GM23338 (cell line): ENCODE results near the gene CFAP53.

ENCODE experiments used
- CREB1 ChIP-seq: fragments of 250-450 bp; sonication (Bioruptor Pico); IDR thresholded peaks from 2 replicates; pipeline ENCODE4 v1.5.0; 2020; ENCODE audit warnings: low read depth, mild to moderate bottlenecking, moderate library complexity
- EZH2 ChIP-seq: fragments of 200-600 bp; sonication (generic); IDR thresholded peaks from one replicate; pipeline ENCODE4 v1.8.0; 2017; ENCODE audit warnings: antibody characterized with exemption, mild to moderate bottlenecking, low read depth; ENCODE audit not compliant: unreplicated experiment
- EZH2phosphoT487 ChIP-seq: fragments of 200-600 bp; sonication (generic); IDR thresholded peaks from one replicate; pipeline ENCODE4 v1.8.1; 2018; ENCODE audit warnings: antibody characterized with exemption; ENCODE audit not compliant: unreplicated experiment
- JUNB ChIP-seq: IDR thresholded peaks from one replicate; pipeline ENCODE4 v1.6.1; 2016; ENCODE audit warnings: antibody characterized with exemption; ENCODE audit not compliant: unreplicated experiment
- NANOG ChIP-seq: IDR thresholded peaks from 2 replicates; pipeline ENCODE4 v1.6.1; 2016; ENCODE audit warnings: antibody characterized with exemption, borderline replicate concordance
- POLR2AphosphoS5 ChIP-seq: IDR thresholded peaks from 2 replicates; pipeline ENCODE4 v1.6.1; 2016; ENCODE audit warnings: antibody characterized with exemption, low read depth
- STAT1 ChIP-seq: IDR thresholded peaks from one replicate; pipeline ENCODE4 v1.6.1; 2016; ENCODE audit warnings: antibody characterized with exemption; ENCODE audit not compliant: unreplicated experiment
- ZNF114 ChIP-seq: fragments of 250-450 bp; sonication (Bioruptor Pico); IDR thresholded peaks from 2 replicates; pipeline ENCODE4 v1.5.0; 2020; ENCODE audit warnings: mild to moderate bottlenecking, moderate library complexity
- ZNF331 ChIP-seq: fragments of 250-450 bp; sonication (Bioruptor Pico); IDR thresholded peaks from 2 replicates; pipeline ENCODE4 v1.5.0; 2020; ENCODE audit warnings: low read depth, mild to moderate bottlenecking, moderate library complexity
- TF ChIP-seq, protein P1 (sequence below), 2 experiments: fragments of 200-600 bp in 1 of 2; sonication (generic) in 1 of 2; conservative IDR thresholded peaks; 2 replicates each; pipeline versions ENCODE4 v1.5.1 to v1.6.1; 2016 to 2017; ENCODE audit warnings: antibody characterized with exemption in 2 of 2, low read depth in 2 of 2, mild to moderate bottlenecking in 2 of 2, moderate library complexity in 1 of 2
- TF ChIP-seq, protein P2 (sequence below): IDR thresholded peaks from one replicate; pipeline ENCODE4 v1.6.1; 2018; ENCODE audit warnings: antibody characterized with exemption; ENCODE audit not compliant: unreplicated experiment
- TF ChIP-seq, protein P3 (sequence below): fragments of 250-450 bp; sonication (Bioruptor Pico); IDR thresholded peaks from 2 replicates; pipeline ENCODE4 v1.5.0; 2020; ENCODE audit warnings: mild to moderate bottlenecking, moderate library complexity
- TF ChIP-seq, protein P4 (sequence below): IDR thresholded peaks from 2 replicates; pipeline ENCODE4 v1.6.1; 2016; ENCODE audit warnings: antibody characterized with exemption

DNA sequence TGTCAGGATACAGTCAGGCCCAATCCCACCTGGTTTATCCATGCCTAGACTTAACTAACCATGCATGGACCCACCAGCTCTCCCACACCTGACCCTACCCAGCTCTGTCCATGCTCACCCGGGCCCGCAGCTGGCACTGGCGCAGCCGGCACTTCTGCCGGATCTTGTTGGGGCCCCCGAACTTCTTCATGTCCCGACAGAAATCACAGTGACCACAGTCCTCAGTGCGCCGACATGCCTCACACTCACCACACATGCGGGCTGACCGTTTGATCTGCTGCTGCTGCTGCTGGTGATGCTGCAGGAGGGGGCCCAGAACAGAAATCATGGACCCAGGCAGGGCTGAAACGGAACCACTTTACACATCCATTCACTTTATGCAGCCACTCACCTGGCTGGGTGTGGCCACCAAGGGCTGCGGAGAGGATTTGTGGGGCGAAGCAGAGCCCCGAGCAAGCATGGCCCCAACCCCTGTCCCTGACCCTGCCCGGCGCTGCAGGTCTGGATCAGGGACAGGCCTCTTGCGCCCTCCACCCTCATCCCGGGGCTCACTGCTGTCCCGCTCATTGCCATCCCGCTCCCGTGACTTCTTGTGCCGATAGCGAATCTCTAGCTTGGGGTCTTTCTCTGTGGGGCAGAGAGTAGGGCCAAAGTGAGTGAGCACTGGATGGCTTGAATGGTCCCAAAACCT, 19.5 kb upstream of the CFAP53 start:
- TF ChIP-seq, protein P1, sequence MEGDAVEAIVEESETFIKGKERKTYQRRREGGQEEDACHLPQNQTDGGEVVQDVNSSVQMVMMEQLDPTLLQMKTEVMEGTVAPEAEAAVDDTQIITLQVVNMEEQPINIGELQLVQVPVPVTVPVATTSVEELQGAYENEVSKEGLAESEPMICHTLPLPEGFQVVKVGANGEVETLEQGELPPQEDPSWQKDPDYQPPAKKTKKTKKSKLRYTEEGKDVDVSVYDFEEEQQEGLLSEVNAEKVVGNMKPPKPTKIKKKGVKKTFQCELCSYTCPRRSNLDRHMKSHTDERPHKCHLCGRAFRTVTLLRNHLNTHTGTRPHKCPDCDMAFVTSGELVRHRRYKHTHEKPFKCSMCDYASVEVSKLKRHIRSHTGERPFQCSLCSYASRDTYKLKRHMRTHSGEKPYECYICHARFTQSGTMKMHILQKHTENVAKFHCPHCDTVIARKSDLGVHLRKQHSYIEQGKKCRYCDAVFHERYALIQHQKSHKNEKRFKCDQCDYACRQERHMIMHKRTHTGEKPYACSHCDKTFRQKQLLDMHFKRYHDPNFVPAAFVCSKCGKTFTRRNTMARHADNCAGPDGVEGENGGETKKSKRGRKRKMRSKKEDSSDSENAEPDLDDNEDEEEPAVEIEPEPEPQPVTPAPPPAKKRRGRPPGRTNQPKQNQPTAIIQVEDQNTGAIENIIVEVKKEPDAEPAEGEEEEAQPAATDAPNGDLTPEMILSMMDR (conservative IDR thresholded peaks at IDR 0.05; ENCODE audit: low read depth in 2 of 2) = no peak
- TF ChIP-seq EZH2 (no peak), EZH2phosphoT487 (no peak), POLR2AphosphoS5 (no peak), CREB1 (CRISPR knock-in tag) (no peak), JUNB (no peak), STAT1 (no peak), ZNF331 (CRISPR knock-in tag) (no peak), ZNF114 (CRISPR knock-in tag) (no peak), NANOG (no peak)
- TF ChIP-seq, protein P2, sequence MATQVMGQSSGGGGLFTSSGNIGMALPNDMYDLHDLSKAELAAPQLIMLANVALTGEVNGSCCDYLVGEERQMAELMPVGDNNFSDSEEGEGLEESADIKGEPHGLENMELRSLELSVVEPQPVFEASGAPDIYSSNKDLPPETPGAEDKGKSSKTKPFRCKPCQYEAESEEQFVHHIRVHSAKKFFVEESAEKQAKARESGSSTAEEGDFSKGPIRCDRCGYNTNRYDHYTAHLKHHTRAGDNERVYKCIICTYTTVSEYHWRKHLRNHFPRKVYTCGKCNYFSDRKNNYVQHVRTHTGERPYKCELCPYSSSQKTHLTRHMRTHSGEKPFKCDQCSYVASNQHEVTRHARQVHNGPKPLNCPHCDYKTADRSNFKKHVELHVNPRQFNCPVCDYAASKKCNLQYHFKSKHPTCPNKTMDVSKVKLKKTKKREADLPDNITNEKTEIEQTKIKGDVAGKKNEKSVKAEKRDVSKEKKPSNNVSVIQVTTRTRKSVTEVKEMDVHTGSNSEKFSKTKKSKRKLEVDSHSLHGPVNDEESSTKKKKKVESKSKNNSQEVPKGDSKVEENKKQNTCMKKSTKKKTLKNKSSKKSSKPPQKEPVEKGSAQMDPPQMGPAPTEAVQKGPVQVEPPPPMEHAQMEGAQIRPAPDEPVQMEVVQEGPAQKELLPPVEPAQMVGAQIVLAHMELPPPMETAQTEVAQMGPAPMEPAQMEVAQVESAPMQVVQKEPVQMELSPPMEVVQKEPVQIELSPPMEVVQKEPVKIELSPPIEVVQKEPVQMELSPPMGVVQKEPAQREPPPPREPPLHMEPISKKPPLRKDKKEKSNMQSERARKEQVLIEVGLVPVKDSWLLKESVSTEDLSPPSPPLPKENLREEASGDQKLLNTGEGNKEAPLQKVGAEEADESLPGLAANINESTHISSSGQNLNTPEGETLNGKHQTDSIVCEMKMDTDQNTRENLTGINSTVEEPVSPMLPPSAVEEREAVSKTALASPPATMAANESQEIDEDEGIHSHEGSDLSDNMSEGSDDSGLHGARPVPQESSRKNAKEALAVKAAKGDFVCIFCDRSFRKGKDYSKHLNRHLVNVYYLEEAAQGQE = no peak
- TF ChIP-seq, protein P3, sequence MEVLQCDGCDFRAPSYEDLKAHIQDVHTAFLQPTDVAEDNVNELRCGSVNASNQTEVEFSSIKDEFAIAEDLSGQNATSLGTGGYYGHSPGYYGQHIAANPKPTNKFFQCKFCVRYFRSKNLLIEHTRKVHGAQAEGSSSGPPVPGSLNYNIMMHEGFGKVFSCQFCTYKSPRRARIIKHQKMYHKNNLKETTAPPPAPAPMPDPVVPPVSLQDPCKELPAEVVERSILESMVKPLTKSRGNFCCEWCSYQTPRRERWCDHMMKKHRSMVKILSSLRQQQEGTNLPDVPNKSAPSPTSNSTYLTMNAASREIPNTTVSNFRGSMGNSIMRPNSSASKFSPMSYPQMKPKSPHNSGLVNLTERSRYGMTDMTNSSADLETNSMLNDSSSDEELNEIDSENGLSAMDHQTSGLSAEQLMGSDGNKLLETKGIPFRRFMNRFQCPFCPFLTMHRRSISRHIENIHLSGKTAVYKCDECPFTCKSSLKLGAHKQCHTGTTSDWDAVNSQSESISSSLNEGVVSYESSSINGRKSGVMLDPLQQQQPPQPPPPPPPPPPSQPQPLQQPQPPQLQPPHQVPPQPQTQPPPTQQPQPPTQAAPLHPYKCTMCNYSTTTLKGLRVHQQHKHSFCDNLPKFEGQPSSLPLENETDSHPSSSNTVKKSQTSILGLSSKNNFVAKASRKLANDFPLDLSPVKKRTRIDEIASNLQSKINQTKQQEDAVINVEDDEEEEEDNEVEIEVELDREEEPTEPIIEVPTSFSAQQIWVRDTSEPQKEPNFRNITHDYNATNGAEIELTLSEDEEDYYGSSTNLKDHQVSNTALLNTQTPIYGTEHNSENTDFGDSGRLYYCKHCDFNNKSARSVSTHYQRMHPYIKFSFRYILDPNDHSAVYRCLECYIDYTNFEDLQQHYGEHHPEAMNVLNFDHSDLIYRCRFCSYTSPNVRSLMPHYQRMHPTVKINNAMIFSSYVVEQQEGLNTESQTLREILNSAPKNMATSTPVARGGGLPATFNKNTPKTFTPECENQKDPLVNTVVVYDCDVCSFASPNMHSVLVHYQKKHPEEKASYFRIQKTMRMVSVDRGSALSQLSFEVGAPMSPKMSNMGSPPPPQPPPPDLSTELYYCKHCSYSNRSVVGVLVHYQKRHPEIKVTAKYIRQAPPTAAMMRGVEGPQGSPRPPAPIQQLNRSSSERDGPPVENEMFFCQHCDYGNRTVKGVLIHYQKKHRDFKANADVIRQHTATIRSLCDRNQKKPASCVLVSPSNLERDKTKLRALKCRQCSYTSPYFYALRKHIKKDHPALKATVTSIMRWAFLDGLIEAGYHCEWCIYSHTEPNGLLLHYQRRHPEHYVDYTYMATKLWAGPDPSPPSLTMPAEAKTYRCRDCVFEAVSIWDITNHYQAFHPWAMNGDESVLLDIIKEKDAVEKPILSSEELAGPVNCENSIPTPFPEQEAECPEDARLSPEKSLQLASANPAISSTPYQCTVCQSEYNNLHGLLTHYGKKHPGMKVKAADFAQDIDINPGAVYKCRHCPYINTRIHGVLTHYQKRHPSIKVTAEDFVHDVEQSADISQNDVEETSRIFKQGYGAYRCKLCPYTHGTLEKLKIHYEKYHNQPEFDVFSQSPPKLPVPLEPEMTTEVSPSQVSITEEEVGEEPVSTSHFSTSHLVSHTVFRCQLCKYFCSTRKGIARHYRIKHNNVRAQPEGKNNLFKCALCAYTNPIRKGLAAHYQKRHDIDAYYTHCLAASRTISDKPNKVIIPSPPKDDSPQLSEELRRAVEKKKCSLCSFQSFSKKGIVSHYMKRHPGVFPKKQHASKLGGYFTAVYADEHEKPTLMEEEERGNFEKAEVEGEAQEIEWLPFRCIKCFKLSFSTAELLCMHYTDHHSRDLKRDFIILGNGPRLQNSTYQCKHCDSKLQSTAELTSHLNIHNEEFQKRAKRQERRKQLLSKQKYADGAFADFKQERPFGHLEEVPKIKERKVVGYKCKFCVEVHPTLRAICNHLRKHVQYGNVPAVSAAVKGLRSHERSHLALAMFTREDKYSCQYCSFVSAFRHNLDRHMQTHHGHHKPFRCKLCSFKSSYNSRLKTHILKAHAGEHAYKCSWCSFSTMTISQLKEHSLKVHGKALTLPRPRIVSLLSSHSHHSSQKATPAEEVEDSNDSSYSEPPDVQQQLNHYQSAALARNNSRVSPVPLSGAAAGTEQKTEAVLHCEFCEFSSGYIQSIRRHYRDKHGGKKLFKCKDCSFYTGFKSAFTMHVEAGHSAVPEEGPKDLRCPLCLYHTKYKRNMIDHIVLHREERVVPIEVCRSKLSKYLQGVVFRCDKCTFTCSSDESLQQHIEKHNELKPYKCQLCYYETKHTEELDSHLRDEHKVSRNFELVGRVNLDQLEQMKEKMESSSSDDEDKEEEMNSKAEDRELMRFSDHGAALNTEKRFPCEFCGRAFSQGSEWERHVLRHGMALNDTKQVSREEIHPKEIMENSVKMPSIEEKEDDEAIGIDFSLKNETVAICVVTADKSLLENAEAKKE (CRISPR knock-in tag) = no peak
- TF ChIP-seq, protein P4, sequence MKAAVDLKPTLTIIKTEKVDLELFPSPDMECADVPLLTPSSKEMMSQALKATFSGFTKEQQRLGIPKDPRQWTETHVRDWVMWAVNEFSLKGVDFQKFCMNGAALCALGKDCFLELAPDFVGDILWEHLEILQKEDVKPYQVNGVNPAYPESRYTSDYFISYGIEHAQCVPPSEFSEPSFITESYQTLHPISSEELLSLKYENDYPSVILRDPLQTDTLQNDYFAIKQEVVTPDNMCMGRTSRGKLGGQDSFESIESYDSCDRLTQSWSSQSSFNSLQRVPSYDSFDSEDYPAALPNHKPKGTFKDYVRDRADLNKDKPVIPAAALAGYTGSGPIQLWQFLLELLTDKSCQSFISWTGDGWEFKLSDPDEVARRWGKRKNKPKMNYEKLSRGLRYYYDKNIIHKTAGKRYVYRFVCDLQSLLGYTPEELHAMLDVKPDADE = no peak
